Effector memory CD4-positive, alpha-beta T cell (primary cell): ENCODE data around the gene TYRP1.

Source experiments
- DNase-seq, 3 donors: peaks; one replicate each; pipeline ENCODE4 v3.0.0-alpha.2; 2020
- H3K27ac ChIP-seq: 2 replicates; pipeline ENCODE4 v1.7.0; 2013; ENCODE audit warnings: mild to moderate bottlenecking, low read length, moderate library complexity; ENCODE audit not compliant: insufficient read depth, poor library complexity, severe bottlenecking
- H3K27me3 ChIP-seq: replicated peaks from 2 replicates; pipeline ENCODE4 v1.7.0; 2013; ENCODE audit warnings: mild to moderate bottlenecking, low read length; ENCODE audit not compliant: insufficient read depth, control insufficient read depth, poor library complexity, severe bottlenecking
- H3K36me3 ChIP-seq: 2 replicates; pipeline ENCODE4 v1.7.0; 2013; ENCODE audit warnings: mild to moderate bottlenecking, low read length, moderate library complexity; ENCODE audit not compliant: control insufficient read depth, insufficient read depth
- H3K4me1 ChIP-seq: 2 replicates; pipeline ENCODE4 v1.7.0; 2013; ENCODE audit warnings: low read length, mild to moderate bottlenecking; ENCODE audit not compliant: control insufficient read depth, insufficient read depth, poor library complexity, severe bottlenecking
- H3K4me3 ChIP-seq: 2 replicates; pipeline ENCODE4 v1.7.0; 2013; ENCODE audit warnings: low read length, low read depth, mild to moderate bottlenecking; ENCODE audit not compliant: insufficient read depth, poor library complexity, severe bottlenecking
- H3K9me3 ChIP-seq: 2 replicates; pipeline ENCODE4 v1.7.0; 2013; ENCODE audit warnings: mild to moderate bottlenecking, low read length, moderate library complexity; ENCODE audit not compliant: control insufficient read depth

The TYRP1 gene

DNA sequence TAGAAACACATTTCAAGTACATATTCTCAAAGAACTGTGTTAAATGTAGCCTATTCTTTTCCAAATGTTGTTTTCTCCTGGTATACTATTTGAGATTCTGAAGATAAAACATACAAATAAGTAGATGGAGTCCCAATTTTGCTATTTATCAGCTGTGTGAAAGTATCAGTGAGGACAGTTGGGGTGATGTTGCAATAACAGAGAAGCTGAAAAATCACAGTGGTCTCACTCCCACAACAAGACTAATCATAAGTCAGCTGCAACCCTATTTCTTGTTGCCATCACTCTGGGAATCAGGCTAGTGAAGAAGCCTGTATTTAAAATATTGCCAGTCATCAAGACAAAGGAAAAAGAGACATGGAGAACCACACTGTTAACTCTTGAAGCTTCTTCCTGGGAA, 55.8 kb downstream of the TYRP1 start:
- H3K36me3 ChIP-seq, result no peaks in the 10 kb centered on the region
- H3K27me3 ChIP-seq, result no peaks in the 10 kb centered on the region
- no peak overlapping the region for H3K27ac ChIP-seq
- no peak for DNase-seq
- H3K4me3 ChIP-seq, result no peak overlapping the region
- H3K9me3 ChIP-seq, result no peaks in the 10 kb centered on the region
- H3K4me1 ChIP-seq, result no peaks in the 10 kb centered on the region

DNA sequence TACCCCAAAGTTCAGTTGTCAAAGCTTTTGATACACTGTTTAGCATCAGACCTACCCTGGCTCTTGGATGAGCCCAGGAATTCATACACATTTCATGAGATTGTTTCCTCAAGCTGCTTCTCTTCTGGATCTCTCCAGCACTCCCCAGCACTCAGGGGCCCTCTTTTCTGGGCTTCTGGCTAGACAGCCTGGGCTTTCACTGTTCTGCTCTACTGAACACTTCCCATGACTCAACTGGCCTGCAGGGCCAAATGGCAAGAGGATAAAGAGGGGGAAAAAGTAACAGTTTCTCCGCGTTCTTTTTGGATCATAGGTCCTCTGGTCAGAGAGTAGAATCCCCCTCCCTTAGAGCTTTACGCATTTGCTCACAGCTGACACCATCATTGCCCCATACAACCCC, 60.7 kb downstream of the TYRP1 start:
- Histone ChIP-seq H3K27me3 (no peaks in the 10 kb centered on the region), H3K9me3 (no peaks in the 10 kb centered on the region), H3K4me3 (no peak overlapping the region), H3K36me3 (no peaks in the 10 kb centered on the region), H3K4me1 (no peaks in the 10 kb centered on the region), H3K27ac (no peak overlapping the region)
- no peak for DNase-seq

DNA sequence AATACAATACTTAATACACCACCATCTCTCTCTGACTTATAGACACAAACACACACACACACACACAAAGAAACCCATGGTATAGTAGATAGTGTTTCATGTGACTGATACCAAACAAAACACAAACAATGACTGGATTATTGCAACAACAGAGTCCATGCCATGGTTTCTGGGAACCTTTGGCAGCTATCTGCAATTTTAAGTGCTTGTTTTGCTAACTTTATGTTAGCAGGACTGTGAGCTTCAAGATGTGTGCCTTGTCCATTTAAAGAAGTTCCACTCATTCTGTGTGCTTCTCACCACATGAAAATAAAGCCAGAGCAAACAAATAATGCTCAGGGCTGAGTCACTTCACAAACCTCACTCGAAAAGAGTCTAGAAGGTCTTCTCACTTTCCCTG, 66.6 kb downstream of the TYRP1 start:
- H3K4me3 ChIP-seq, result no peak overlapping the region
- no peaks in the 10 kb centered on the region for H3K27me3 ChIP-seq
- H3K9me3 ChIP-seq, result no peaks in the 10 kb centered on the region
- H3K27ac ChIP-seq, result no peak overlapping the region
- DNase-seq, result no peak
- H3K4me1 ChIP-seq, result no peaks in the 10 kb centered on the region
- no peaks in the 10 kb centered on the region for H3K36me3 ChIP-seq
